OCI-LY1 (cell line): ENCODE results near the gene CPM.

Experiments used
- H2AFZ ChIP-seq: fragments of 200-600 bp; sonication (generic), shearing (Covaris generic); 2 replicates; pipeline ENCODE4 v1.6.0; 2014; ENCODE audit warnings: antibody characterized with exemption, mild to moderate bottlenecking, low read length
- H3F3A ChIP-seq: fragments of 200-600 bp; sonication (generic), shearing (Covaris generic); 2 replicates; pipeline ENCODE4 v1.6.0; 2014; ENCODE audit warnings: mild to moderate bottlenecking, antibody characterized with exemption, low read length, moderate library complexity; ENCODE audit not compliant: insufficient read depth
- H3K27ac ChIP-seq: fragments of 200-600 bp; sonication (generic); 2 replicates; pipeline ENCODE4 v1.5.1; 2014; ENCODE audit warnings: low read length, mixed run types, mild to moderate bottlenecking, low read depth; ENCODE audit not compliant: poor library complexity, severe bottlenecking
- H3K27me3 ChIP-seq: fragments of 200-600 bp; sonication (generic); 2 replicates; pipeline ENCODE4 v1.6.0; 2014; ENCODE audit warnings: antibody characterized with exemption, mild to moderate bottlenecking, low read length, moderate library complexity; ENCODE audit not compliant: insufficient read depth
- H3K36me3 ChIP-seq: fragments of 200-600 bp; sonication (generic); 2 replicates; pipeline ENCODE4 v1.6.1; 2014; ENCODE audit warnings: mild to moderate bottlenecking, antibody characterized with exemption, low read length, moderate library complexity, mixed read lengths; ENCODE audit not compliant: insufficient read depth
- H3K4me1 ChIP-seq: fragments of 200-600 bp; sonication (generic); 2 replicates; pipeline ENCODE4 v1.5.1; 2014; ENCODE audit warnings: mild to moderate bottlenecking, low read length, moderate library complexity; ENCODE audit not compliant: insufficient read depth, severe bottlenecking
- H3K4me2 ChIP-seq: fragments of 200-600 bp; sonication (generic), shearing (Covaris generic); 2 replicates; pipeline ENCODE4 v1.6.1; 2014; ENCODE audit warnings: low read length
- H3K4me3 ChIP-seq: fragments of 200-600 bp; sonication (generic); 2 replicates; pipeline ENCODE4 v1.5.1; 2014; ENCODE audit warnings: low read length, low read depth, mild to moderate bottlenecking, mixed read lengths; ENCODE audit not compliant: poor library complexity, severe bottlenecking
- H3K79me2 ChIP-seq: fragments of 200-600 bp; shearing (Covaris generic); 2 replicates; pipeline ENCODE4 v1.6.1; 2016; ENCODE audit warnings: mixed run types, low read length, mixed read lengths; ENCODE audit not compliant: insufficient read depth
- H3K9ac ChIP-seq: fragments of 200-600 bp; sonication (generic), shearing (Covaris generic); 2 replicates; pipeline ENCODE4 v1.6.1; 2014; ENCODE audit warnings: mild to moderate bottlenecking, low read length, mixed read lengths
- H3K9me2 ChIP-seq: fragments of 200-600 bp; sonication (generic), shearing (Covaris generic); 2 replicates; pipeline ENCODE4 v1.6.1; 2014; ENCODE audit warnings: low read depth, mild to moderate bottlenecking, low read length, mixed read lengths
- H3K9me3 ChIP-seq: fragments of 200-600 bp; shearing (Covaris generic); 2 replicates; pipeline ENCODE4 v1.6.1; 2014; ENCODE audit warnings: low read length, mixed read lengths
- H4K20me1 ChIP-seq: fragments of 200-600 bp; sonication (generic), shearing (Covaris generic); 2 replicates; pipeline ENCODE4 v1.6.0; 2016; ENCODE audit warnings: mild to moderate bottlenecking, low read length; ENCODE audit not compliant: insufficient read depth
- CTCF ChIP-seq: fragments of 200-600 bp; sonication (generic), shearing (Covaris generic); IDR thresholded peaks from 2 replicates; pipeline ENCODE4 v1.5.1; 2017; ENCODE audit warnings: mild to moderate bottlenecking, antibody characterized with exemption, low read length, moderate library complexity, mixed read lengths
- EZH2 ChIP-seq: fragments of 200-600 bp; sonication (generic), shearing (Covaris generic); IDR thresholded peaks from 2 replicates; pipeline ENCODE4 v1.8.0; 2017; ENCODE audit warnings: borderline replicate concordance, mixed run types, mild to moderate bottlenecking, antibody characterized with exemption, low read length, moderate library complexity, mixed read lengths

CPM gene

GRCh38 chr12:68856510-68856909, 76.5 kb downstream of the CPM start:
- TF ChIP-seq CTCF (no peak), EZH2 (no peak)
- Histone ChIP-seq H3K27me3 (no peaks in the 10 kb centered on the region), H3F3A (no peaks in the 10 kb centered on the region), H3K4me2 (no peak overlapping the region), H3K36me3 (no peaks in the 10 kb centered on the region), H3K9me2 (no peaks in the 10 kb centered on the region), H4K20me1 (no peaks in the 10 kb centered on the region), H3K9ac (no peak overlapping the region), H3K9me3 (no peaks in the 10 kb centered on the region), H3K27ac (no peak overlapping the region), H3K79me2 (no peaks in the 10 kb centered on the region), H3K4me1 (no peaks in the 10 kb centered on the region), H2AFZ (no peak overlapping the region), H3K4me3 (no peak overlapping the region)

- Histone ChIP-seq H3K36me3 (no peaks in the 10 kb centered on the region), H3K79me2 (no peaks in the 10 kb centered on the region), H2AFZ (no peak overlapping the region), H3K9me3 (no peaks in the 10 kb centered on the region), H3K9me2 (no peaks in the 10 kb centered on the region), H4K20me1 (no peaks in the 10 kb centered on the region), H3K4me1 (no peaks in the 10 kb centered on the region), H3F3A (no peaks in the 10 kb centered on the region), H3K4me2 (no peak overlapping the region), H3K4me3 (no peak overlapping the region), H3K27ac (no peak overlapping the region), H3K9ac (no peak overlapping the region), H3K27me3 (no peaks in the 10 kb centered on the region)
- TF ChIP-seq EZH2: no peak
- no peak for TF ChIP-seq CTCF
Measured at GRCh38 chr12:68855771-68856170, 77.2 kb downstream of the CPM start.

GRCh38 chr12:68855111-68855510, 77.9 kb downstream of the CPM start:
- Histone ChIP-seq H4K20me1 (no peaks in the 10 kb centered on the region), H3K27ac (no peak overlapping the region), H3K4me1 (no peaks in the 10 kb centered on the region), H2AFZ (no peak overlapping the region), H3F3A (no peaks in the 10 kb centered on the region), H3K4me2 (no peak overlapping the region), H3K27me3 (no peaks in the 10 kb centered on the region), H3K9ac (no peak overlapping the region), H3K4me3 (no peak overlapping the region), H3K36me3 (no peaks in the 10 kb centered on the region), H3K9me3 (no peaks in the 10 kb centered on the region), H3K9me2 (no peaks in the 10 kb centered on the region), H3K79me2 (no peaks in the 10 kb centered on the region)
- TF ChIP-seq CTCF: no peak
- no peak for TF ChIP-seq EZH2
